Retina (tissue), 1 donor: ENCODE data around the gene SYT1.
"Not testable (repeated sequence)": the region's sequence is repeated elsewhere in the genome, so short reads cannot be mapped to it uniquely, and the experiment has no call there.

ENCODE experiments used
- DNase-seq: peaks from one replicate; pipeline ENCODE4 v3.0.0-alpha.2; 2016

SYT1 gene

DNA sequence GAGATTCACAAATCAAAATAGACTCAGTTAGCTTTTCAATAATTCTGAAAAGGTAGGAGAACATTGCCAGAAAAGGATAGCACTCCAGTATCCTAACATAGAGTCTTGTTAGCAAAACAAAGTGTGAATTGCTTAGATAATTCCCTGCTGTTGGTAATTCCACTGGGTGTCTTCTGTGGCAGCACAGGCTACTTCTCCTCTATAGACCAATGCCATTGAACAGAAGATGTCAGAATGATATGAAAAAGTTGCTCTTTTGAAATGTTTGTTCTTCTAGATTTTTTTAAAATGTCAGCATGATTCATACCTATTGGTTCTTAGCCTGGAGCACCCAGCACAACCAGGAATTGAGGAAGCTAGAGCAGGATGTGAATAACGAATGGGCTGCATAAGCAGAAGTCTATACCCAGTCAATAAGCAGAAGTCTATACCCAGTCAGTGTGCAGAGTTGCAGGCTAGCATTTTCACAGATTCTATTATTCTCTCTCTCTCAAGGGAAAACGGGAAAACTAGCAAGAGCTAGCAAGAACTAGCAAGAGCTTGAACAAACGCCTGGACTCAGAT lies 112.8 kb downstream of the SYT1 start:
- DNase-seq = no peak

DNA sequence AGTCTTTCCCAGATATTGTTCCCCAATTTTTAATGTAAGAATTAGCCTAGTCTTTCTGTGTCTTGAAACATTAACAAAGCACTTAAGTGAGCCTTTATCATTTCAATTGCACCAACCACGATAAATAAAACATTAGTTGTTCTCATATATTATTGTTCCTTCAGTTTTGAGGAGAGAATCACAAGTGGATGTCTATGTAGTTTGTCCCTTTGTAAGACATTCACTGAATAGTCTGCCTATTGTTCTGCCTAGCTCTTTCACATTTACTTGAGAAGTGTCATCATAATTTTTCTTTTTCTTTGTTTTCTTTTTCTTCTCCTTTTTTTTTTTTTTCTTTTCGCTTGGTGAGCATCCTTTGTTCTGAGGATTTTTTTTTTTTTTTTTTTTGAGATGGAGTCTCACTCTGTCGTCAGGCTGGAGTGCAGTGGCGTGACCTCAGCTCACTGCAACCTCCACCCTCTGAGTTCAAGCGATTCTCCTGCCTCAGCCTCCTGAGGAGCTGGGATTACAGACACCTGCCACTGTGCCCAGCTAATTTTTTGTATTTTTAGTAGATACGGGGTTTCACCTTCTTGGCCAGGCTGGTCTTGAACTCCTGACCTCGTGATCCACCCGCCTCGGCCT lies 129.7 kb downstream of the SYT1 start:
- DNase-seq = no peak

DNA sequence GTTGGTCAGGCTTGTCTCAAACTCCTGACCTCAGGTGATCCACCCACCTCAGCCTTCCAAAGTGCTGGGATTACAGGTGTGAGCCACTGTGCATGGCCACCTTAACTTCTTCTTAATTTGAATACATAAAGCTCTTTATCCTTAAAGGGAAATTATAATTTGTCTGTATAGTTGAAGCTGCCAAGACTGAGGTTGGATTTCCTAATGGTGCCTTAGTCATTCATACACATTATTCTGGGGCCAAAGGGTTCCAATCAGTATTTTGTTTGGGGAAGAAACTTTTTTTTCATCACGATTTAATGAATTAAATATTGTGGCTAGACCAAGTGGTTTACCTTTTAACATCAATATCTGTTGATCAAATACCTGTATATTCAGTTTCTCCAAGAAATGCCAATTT lies 135.9 kb downstream of the SYT1 start:
- DNase-seq = no peak

DNA sequence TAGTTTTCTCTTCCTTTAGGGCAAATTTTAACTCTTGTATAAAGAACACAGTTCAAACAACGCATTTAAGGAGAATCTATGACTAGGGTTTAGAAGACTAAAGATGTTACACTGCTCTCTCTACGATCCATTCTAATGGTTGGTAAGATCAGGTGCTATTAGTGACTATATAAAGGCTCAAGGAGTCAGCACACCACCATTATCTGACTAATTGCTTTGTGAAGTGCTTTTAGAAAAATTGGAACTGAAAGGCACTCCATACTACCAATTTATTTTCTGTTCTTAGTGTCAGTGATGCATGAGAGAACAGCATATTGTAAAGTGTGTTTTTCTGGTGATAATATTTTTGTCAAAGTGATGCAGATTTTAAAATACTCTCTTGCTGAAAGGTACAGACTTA lies 136.8 kb downstream of the SYT1 start:
- no peak for DNase-seq

DNA sequence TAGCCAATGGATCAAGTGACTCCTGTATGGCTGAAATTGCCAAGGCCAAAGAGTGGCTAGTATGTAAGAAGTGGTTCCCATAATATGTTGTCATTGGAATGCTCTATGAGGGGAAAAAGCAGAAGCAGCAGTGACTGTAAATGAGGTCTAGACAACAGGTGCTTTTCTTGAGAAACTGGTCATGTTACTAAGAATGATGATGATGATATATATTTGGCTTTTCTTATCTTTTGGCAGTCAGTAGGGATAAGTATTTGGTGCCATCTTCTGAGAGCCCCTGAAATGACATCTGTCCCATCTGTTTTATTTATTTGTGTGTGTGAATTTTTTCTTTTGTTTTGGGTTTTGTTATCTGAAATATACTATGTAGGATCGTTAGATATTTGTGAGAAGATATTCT lies 141.7 kb downstream of the SYT1 start:
- DNase-seq = no peak

DNA sequence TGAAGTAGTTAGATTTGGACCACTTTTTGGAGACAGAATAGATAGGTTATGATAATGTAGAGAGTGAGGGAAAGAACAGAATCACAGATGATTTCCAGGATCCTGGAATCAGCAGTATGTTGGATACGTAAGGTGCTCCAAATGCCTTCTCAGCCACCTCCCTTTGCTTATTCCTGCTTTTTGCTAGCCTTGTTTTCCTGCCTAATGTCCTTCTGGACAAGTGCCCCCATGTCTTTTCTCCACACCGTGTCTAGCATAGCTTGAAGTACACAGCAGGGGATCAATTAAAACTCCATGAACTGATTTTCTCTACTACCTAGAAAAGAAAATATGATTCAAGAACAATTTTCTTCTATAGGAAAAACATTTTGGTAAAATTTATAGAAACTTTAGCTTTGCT lies 144.0 kb downstream of the SYT1 start:
- no peak for DNase-seq

DNA sequence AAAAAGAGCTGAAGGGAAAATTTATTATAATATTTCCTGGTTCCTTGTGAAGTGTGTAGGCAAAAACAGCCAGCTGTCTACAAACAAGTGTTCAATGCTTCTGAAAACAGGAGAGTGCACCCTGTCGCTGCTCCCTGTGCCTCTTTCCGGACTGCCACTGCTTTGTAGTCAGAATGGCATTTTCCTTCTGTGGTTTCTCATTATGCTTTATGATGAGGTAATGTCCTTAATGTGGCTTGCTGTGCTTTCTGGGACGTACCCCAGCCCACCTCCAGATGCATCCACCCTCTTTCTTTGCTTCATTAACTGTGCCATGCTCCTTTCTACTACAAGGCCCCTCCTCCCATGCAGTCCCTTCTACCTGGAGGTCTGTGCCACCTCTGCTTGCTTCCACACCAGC lies 148.1 kb downstream of the SYT1 start:
- no peak for DNase-seq

DNA sequence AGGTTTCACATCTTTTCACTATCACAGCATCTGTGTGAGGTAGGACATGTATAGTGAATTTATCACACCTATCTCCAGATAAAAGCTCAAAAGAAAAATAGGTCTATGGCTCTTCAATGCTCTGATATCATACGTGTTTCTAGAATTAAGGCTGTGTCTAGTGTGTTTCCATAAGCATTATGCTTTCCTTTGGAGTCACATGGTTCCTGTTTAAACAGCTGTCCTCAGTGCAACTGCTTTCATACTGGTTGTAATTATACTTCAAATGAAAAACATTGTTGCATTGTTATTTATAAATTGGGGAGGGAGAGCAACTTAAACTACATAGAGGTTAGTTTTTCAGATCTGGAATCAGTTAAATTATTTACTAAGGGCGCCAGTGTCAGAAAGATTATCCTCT lies 151.6 kb downstream of the SYT1 start:
- no peak for DNase-seq

DNA sequence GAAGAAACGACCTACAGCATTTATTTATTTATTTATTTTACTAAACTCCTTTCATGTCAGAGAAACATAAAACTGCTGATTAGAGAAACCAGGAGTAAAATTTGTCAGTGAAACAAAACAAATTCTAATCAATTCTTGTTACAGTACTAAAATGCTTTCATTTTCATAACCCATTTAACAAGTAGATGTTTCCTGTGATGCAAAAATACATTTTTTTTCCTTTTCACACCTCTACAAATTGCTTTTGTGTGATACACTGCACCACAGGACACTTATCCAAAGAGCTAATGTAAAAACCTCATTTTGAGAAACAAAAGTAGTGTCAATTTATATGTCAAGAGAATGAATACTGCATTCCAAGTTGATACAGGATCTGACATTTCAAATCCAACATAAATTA lies 155.1 kb downstream of the SYT1 start:
- DNase-seq = no peak

DNA sequence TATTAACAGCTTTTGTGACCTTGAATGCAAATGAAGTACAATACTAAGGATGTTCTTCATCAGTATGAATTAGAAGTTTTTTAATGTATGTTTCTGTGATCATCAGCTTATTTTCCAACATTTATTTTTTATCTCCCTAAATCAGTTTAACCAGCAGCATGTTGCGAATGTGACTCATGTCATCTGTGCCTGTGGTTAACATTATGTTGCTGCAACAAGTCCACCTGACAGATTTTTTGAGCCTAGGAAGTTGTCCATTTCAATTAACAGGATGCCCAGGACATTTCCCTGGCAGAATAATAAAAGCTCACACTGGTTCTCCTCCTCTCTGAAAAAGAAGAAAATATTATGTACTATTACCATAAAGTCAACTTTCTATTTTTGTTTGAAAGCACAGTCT lies 155.5 kb downstream of the SYT1 start:
- DNase-seq = no peak

DNA sequence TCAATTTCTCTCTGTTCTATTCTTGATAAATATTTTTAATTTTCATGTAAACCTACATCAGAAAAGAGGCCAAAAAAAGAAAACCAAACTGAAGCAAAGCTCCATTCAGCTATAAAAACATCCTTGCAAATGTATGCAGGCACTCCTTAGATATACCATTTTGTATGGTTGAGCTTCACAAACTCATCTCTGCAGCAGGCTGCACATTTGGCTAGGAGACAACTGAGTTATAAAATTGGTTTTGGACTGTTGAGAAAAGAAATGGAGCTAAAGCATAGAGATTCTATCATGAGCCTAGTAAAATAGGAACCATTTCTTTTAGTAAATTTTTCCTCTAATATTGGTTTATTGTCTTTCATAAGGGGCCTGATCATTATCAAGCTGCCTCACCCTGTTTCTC lies 156.4 kb downstream of the SYT1 start:
- DNase-seq = no peak

DNA sequence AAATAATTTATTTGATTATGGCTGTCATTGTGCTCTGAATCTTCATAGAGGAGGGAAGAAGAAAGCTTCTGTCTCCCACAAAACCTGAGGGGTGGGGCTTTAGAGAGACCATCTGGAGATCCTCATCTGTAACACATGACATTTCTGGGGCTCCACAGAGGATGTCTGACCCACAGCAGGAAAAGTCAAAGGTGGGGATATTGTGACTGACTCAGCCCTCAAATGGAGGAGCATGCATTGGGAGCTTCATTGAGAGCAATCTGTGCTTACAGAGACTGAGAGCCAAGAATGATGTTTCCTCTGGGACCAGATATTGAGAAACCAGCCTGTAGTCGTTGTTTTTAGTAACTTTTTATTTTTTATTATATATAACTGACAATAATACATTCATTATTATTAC lies 158.7 kb downstream of the SYT1 start:
- DNase-seq = no peak

DNA sequence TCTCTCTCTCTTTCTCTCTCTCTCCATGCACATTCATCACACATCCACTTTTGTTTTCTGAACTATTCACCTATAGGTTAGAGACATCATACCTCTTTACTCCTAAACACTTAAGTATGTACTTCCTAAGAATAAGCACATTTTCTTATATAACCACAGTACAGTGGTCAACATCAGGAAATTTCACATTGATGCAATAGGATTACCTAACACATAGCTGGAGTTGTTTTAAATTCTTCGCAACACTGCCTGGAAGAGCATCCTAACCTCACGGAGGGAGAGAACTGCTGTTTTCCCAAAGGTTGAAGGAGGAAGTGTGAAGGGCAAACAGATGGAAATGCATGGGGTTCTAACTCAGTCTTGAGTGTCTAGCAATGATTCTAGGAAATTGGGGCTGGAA lies 159.2 kb downstream of the SYT1 start:
- no peak for DNase-seq

DNA sequence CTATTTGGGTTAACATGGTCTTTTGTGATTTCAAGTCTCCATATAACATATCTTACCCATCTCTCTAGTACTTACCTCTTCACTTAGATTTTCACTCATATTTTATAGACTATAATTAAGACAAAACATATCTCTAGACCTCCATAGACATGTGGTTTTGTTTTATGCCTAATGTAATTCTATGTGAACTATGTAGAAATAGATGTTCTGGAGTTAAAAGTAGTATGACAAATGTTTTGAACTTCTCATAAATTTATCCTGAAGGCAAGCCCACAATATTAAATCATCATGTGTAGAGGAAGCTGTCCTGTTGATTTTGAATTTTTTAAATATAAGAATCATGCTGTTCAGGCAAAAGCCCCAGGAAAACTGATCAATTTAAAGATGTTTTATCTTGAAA lies 169.2 kb downstream of the SYT1 start:
- no peak for DNase-seq

DNA sequence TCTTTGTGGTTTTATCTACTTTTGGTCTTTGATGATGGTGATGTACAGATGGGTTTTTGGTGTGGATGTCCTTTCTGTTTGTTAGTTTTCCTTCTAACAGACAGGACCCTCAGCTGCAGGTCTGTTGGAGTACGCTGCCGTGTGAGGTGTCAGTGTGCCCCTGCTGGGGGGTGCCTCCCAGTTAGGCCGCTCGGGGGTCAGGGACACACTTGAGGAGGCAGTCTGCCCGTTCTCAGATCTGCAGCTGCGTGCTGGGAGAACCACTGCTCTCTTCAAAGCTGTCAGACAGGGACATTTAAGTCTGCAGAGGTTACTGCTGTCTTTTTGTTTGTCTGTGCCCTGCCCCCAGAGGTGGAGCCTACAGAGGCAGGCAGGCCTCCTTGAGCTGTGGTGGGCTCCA lies 180.2 kb downstream of the SYT1 start:
- DNase-seq = not testable (repeated sequence)

DNA sequence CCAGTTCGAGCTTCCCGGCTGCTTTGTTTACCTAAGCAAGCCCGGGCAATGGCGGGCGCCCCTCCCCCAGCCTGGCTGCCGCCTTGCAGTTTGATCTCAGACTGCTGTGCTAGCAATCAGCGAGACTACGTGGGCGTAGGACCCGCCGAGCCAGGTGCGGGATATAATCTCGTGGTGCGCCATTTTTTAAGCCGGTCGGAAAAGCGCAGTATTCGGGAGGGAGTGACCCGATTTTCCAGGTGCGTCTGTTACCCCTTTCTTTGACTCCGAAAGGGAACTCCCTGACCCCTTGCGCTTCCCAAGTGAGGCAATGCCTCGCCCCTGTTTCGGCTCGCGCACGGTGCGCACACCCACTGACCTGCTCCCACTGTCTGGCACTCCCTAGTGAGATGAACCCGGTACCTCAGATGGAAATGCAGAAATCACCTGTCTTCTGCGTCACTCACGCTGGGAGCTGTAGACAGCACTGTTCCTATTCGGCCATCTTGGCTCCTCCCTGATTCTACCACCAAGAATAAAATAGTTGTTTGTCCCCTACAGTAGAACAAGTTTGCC lies 180.7 kb downstream of the SYT1 start:
- not testable (repeated sequence) for DNase-seq

DNA sequence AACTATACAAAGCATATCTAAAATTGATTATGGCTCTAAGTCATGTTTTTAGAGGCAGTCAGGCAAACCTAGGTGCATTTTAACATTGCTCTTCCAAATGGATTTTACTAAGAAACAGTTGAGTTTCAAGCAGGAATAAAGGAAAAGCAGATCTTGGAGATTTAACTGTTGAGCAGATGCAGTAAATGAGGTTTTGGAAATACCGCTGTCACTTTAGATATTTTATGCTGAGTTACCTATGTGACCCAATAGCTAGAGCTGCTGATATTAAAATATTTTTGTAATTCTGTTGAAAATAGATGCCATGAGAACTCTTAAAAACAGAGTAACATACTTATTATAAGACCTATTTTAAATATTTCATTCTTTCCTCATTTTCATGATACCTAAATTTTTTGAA lies 181.4 kb downstream of the SYT1 start:
- DNase-seq = no peak

DNA sequence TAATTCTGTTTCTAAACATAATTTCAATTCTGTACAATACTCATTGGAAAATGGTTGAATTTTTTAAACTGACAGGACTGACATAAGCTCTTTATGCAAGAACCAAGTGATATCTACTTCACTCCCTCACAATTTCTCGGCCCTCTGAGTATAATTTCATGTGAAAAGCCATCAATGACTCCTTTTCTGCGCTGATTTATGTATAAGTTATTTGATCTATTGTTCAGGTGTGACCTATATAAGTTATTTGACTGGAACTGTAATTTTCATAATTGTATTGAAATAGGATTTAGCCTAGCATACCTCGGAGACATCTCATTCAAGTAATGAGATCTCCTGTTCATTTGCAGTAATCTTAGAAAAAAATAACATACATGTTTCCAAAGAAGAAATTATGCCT lies 184.4 kb downstream of the SYT1 start:
- no peak for DNase-seq

DNA sequence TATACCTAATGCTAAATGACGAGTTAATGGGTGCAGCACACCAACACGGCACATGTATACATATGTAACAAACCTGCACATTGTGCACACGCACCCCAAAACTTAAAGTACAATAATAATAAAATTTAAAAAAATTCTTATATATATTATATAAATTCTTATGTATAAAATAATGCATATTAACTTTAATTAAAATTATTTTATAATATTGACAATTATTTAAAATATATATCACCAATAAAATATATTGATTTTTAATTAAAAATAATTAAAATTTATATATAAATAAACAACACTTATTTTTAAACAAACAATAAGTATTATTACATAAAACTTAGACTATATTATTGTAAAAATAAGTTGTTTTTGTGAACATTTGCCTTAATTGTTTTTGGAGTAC lies 188.8 kb downstream of the SYT1 start:
- no peak for DNase-seq

DNA sequence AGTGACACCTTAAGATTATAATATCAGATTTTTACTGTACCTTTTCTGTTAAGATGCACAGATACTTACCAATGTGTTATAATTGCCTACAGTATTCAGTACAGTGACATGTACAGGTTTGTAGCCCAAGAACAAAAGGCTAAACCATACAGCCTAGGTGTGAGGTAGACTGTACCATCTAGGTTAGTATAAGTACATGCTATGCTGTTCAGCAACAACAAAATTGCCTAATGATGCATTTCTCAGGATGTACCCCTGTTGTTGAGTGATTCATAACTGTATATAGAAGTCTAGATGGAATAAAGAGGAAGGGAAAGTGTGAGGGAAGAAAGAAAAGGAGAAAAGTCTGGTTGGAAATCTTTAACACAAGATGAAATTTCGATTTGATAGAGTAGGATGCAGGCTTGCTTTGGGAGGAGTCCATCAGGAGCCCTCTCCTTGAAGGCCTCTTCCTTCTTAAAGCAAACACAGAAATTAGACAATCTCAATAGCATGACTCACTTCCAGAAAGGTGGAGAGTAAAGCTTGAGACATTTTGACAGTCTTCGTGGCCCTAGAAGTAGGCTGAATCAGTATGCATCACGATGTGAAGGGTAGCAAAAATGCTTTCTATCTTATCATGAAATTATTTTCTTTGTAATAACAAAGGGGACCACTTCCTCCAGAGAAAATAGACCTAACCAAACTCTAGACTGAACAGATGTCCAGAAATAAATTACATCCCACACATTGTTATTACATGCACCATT lies 191.5 kb downstream of the SYT1 start:
- DNase-seq = no peak

DNA sequence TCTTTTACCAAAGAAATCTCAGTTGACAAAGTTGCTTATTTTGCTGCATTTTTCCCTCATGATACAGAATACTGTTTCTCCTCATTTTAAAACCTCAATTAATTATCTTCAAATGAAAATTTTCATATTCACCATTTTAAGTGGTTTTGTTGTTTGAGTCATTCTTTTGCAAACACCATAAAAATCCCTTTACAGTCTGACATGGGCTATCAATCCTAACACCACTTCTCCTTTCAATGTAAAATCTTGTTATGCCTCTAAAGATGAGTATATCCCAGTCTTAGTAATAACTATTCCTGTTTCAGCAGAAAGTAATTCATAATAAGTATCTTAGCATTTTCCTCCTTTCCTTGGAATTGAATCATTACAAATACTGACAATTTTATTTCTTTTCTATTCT lies 192.2 kb downstream of the SYT1 start:
- no peak for DNase-seq

DNA sequence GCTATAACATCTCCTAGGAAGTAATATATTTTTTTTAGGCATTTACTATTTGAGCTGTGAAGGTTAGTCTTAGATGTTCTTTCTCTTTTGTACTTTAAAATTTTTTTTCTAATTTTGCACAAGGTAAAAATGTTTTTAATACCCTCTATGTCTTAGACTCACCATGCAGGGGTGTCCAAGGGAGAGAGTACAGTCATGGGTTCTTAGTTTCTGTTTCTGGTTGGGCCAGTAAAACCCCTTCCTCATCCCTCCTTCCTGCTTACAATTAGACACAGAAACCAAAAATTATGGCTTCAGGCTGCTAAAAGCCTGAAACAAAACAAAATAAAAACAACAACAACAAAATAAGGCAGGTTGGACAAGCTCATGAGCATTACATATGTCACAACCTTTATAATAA lies 193.0 kb downstream of the SYT1 start:
- DNase-seq = no peak

DNA sequence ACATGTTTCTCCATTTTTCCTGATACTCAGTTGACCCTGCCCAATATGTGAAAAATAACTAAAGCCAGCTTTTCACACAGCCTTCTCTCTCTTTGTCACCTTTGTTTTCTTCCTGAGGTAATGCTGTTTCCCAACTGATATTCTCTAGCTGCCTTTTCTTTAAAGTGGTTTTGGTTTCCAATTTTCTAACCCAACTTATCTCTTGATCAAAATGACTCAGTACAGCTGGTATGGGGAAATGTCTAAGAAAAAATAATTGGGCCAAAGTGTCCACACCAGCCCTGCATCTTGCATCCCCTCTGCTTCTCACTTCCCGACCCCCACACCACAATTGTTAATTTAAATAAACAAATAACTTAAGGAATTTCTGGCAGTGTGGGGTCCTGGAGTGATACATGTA lies 193.8 kb downstream of the SYT1 start:
- no peak for DNase-seq

DNA sequence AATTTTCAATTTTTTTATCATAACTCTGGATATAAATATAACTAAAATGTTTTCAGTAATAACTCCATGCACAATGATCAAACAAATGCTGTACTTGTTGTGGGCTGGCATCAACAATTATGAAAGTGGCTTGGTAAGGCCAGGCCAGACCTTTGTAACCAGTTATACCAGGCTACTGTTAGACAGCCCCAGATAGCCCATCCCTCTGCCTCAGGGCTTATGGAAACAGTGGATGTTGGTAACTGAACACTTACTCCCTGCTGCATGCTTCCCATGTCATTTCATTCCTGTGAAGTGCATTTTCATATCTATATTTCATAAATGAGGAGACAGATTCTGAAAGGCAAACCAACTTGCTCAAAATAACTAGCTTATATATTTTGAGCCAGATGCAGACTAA lies 195.0 kb downstream of the SYT1 start:
- no peak for DNase-seq
